CD4-positive, alpha-beta T cell (primary cell): ENCODE data around the gene TIMM50. TPM values are rescaled to one million over a fixed set of nuclear protein-coding genes. Genes with fewer than 3 reads are reported as not detected.

Experiments
- ATAC-seq: fragments of 200-7000 bp; cut with Tn5 transposase; one replicate; pipeline ENCODE4 v1.10.0; 2022; ENCODE audit warnings: mild to moderate bottlenecking; ENCODE audit not compliant: poor library complexity
- CTCF ChIA-PET: fragments of 350-600 bp; sonication (Branson Sonifier 250); formaldehyde crosslinking; loops from one replicate; lab custom pipeline; 2021; ENCODE audit warnings: antibody characterized with exemption, inconsistent platforms; lab: Charles Lee
- POLR2A ChIA-PET: fragments of 350-600 bp; sonication (Branson Sonifier 250); formaldehyde crosslinking; loops from one replicate; lab custom pipeline; 2021; ENCODE audit warnings: antibody characterized with exemption, inconsistent platforms; lab: Charles Lee
- DNase-seq, 14 experiments: peaks; one replicate each; pipeline ENCODE4 v3.0.0-alpha.2; 2013 to 2020; ENCODE audit warnings: mixed read lengths in 2 of 14
- H3K27ac ChIP-seq, 2 donors: one replicate each; pipeline versions ENCODE4 v1.5.1 to v1.7.0; 2013; ENCODE audit warnings: low read length in 2 of 2, low read depth in 1 of 2, mild to moderate bottlenecking in 1 of 2
- H3K27me3 ChIP-seq, 2 experiments: 1 replicate in 1 of 2; 2 replicates in 1 of 2; pipeline versions ENCODE4 v1.6.1 to v1.7.0; 2013; ENCODE audit warnings: low read length in 2 of 2, control low read depth in 1 of 2, mild to moderate bottlenecking in 1 of 2, moderate library complexity in 1 of 2; ENCODE audit not compliant: insufficient read depth in 2 of 2, control insufficient read depth in 1 of 2
- H3K36me3 ChIP-seq: one replicate; pipeline ENCODE4 v1.6.1; 2013; ENCODE audit warnings: low read length, control low read depth; ENCODE audit not compliant: insufficient read depth
- H3K4me1 ChIP-seq: one replicate; pipeline ENCODE4 v1.6.1; 2013; ENCODE audit warnings: low read length, control low read depth; ENCODE audit not compliant: insufficient read depth
- H3K4me3 ChIP-seq: one replicate; pipeline ENCODE4 v1.5.1; 2013; ENCODE audit warnings: mild to moderate bottlenecking, low read length, moderate library complexity
- H3K9me3 ChIP-seq, 2 experiments: 1 replicate in 1 of 2; 2 replicates in 1 of 2; pipeline versions ENCODE4 v1.6.1 to v1.7.0; 2013; ENCODE audit warnings: low read length in 2 of 2, mild to moderate bottlenecking in 2 of 2, control low read depth in 1 of 2, moderate library complexity in 1 of 2; ENCODE audit not compliant: control insufficient read depth in 1 of 2, insufficient read depth in 1 of 2
- H3K27ac Mint-ChIP-seq: one replicate; pipeline ENCODE4 v1.8.0; 2020; ENCODE audit warnings: mixed read lengths
- H3K27me3 Mint-ChIP-seq: one replicate; pipeline ENCODE4 v1.8.0; 2021; ENCODE audit warnings: mixed read lengths
- H3K36me3 Mint-ChIP-seq: one replicate; pipeline ENCODE4 v1.8.0; 2021; ENCODE audit warnings: low read depth, mixed read lengths
- H3K4me1 Mint-ChIP-seq: one replicate; pipeline ENCODE4 v1.8.0; 2021; ENCODE audit warnings: low read depth, mixed read lengths
- H3K4me3 Mint-ChIP-seq: one replicate; pipeline ENCODE4 v1.8.0; 2020; ENCODE audit warnings: mild to moderate bottlenecking, mixed read lengths
- H3K9me3 Mint-ChIP-seq: one replicate; pipeline ENCODE4 v1.8.0; 2020; ENCODE audit warnings: mixed read lengths
- intact Hi-C, 2 experiments: fragments of 100-400 bp; cut with DNase I in 1 of 2; cut with micrococcal nuclease in 1 of 2; formaldehyde crosslinking; loops; one replicate each; pipeline versions ENCODE4 v1.15.1 to v1.9.0; 2023 to 2025; cut with DNase I, micrococcal nuclease
- total RNA-seq, 174 experiments: library from RNA in 2 of 174; stranded (reverse) in 2 of 174; gene quantifications; one replicate each; pipeline ENCODE4 v1.2.3 and lab custom pipeline; 2021 to 2026
- TF ChIP-seq, protein P1 (sequence below): fragments of 200-600 bp; IDR thresholded peaks from one replicate; pipeline ENCODE4 v1.8.0; 2022; ENCODE audit warnings: antibody characterized with exemption, mild to moderate bottlenecking

TIMM50 gene
- total RNA-seq, 2 experiments from 2014 or later: 38.3 to 43.4 TPM

DNA sequence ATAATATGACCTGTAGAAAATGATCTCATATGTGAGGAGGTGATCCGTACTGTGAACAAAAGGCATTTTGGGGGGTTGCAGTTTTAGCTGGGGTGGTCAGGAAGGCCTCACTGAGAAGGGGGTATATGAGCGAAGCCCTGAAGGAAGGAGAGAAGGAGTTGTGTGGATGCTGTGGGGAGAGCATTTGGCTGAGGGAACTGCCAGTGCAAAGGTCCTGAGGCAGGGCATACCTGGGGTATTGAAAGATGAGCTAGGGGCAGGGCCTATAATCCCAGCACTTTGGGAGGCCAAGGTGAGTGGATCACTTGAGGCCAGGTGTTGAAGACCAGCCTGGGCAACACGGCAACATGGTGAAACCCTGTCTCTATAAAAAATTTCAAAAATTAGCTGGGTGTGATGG lies 36.8 kb downstream of the TIMM50 start:
- TF ChIP-seq, protein P1, sequence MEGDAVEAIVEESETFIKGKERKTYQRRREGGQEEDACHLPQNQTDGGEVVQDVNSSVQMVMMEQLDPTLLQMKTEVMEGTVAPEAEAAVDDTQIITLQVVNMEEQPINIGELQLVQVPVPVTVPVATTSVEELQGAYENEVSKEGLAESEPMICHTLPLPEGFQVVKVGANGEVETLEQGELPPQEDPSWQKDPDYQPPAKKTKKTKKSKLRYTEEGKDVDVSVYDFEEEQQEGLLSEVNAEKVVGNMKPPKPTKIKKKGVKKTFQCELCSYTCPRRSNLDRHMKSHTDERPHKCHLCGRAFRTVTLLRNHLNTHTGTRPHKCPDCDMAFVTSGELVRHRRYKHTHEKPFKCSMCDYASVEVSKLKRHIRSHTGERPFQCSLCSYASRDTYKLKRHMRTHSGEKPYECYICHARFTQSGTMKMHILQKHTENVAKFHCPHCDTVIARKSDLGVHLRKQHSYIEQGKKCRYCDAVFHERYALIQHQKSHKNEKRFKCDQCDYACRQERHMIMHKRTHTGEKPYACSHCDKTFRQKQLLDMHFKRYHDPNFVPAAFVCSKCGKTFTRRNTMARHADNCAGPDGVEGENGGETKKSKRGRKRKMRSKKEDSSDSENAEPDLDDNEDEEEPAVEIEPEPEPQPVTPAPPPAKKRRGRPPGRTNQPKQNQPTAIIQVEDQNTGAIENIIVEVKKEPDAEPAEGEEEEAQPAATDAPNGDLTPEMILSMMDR: no peak
- Histone ChIP-seq H3K9me3 (peaks cover 0 to 20% of the 10 kb centered on the region in 2 experiments), H3K4me1 (peaks cover 19% of the 10 kb centered on the region), H3K36me3 (no peaks in the 10 kb centered on the region), H3K4me3 (no peak overlapping the region), H3K27me3 (peaks cover 37 to 39% of the 10 kb centered on the region in 2 experiments), H3K27ac (no peak overlapping the region)
- Mint-ChIP-seq H3K36me3 (no peaks in the 10 kb centered on the region), H3K27me3 (peaks cover 51% of the 10 kb centered on the region), H3K4me1 (peaks cover 19% of the 10 kb centered on the region), H3K4me3 (peak overlapping the region; percentile 54), H3K27ac (no peak overlapping the region), H3K9me3 (no peaks in the 10 kb centered on the region)
- no peak for DNase-seq
- no peak for ATAC-seq
- CTCF ChIA-PET: no interaction called here
- intact Hi-C loops: no loop called here
- POLR2A ChIA-PET: no interaction called here

DNA sequence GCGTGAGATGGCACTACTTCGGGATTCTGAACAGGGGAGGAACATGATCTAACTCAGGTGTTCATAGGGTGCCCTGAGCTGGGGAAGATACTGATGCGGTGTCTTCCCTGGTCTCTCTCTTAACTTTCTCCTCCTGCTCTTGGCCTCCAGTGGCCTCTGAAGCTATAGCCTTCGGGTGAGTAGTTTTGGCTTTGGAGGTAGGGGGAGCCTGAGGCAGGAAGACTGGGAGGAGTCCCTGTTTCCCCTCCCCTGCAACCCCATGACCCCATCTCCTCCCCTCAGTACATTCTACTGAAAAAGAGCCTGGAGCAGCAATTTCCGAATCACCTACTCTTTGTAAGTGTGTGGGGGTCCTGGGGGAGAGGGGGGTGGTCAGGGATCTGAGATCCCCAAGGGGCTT lies 37.8 kb downstream of the TIMM50 start:
- no peaks in the 10 kb centered on the region for H3K36me3 ChIP-seq
- peaks cover 29 to 32% of the 10 kb centered on the region in 2 experiments for H3K27me3 ChIP-seq
- Mint-ChIP-seq H3K9me3 (no peaks in the 10 kb centered on the region), H3K4me1 (peaks cover 19% of the 10 kb centered on the region), H3K27me3 (peaks cover 43% of the 10 kb centered on the region), H3K4me3 (no peak overlapping the region), H3K36me3 (no peaks in the 10 kb centered on the region), H3K27ac (no peak overlapping the region)
- no peak for ATAC-seq
- TF ChIP-seq, protein P1: no peak
- POLR2A ChIA-PET: no interaction called here
- peaks cover 19% of the 10 kb centered on the region for H3K4me1 ChIP-seq
- no peak overlapping the region for H3K4me3 ChIP-seq
- CTCF ChIA-PET: no interaction called here
- H3K27ac ChIP-seq: no peak overlapping the region
- H3K9me3 ChIP-seq: peaks cover 0 to 20% of the 10 kb centered on the region in 2 experiments
- intact Hi-C loops: no loop called here
- no peak for DNase-seq

DNA sequence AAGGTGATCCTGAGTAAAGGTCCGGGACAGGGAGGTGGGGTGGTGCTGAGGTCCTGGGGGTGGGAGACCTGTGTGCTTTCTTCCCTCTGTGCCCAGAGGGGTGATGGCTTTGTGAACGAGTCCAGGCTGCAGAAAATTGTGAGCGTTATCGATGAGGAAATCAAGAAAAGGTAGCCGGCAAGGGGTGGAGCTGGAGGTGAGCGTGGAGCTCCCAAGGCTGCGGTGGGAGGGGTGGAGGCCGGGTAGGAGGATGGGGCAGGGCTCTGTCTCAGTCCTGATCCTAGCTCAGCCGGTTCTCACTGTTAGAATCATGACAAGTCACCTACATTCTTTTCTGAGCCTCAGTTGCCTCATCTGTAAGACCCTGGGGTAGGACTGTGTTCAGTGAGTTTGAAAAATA lies 38.3 kb downstream of the TIMM50 start:
- no peak overlapping the region for H3K4me3 Mint-ChIP-seq
- H3K27ac Mint-ChIP-seq: no peak overlapping the region
- Histone ChIP-seq H3K9me3 (peaks cover 0 to 20% of the 10 kb centered on the region in 2 experiments), H3K4me1 (peaks cover 19% of the 10 kb centered on the region), H3K27me3 (peaks cover 24 to 29% of the 10 kb centered on the region in 2 experiments), H3K27ac (no peak overlapping the region), H3K36me3 (no peaks in the 10 kb centered on the region), H3K4me3 (no peak overlapping the region)
- intact Hi-C loops: no loop called here
- no peak for ATAC-seq
- peaks cover 38% of the 10 kb centered on the region for H3K27me3 Mint-ChIP-seq
- TF ChIP-seq, protein P1: no peak
- H3K9me3 Mint-ChIP-seq: no peaks in the 10 kb centered on the region
- no peak for DNase-seq
- CTCF ChIA-PET: no interaction called here
- no peaks in the 10 kb centered on the region for H3K36me3 Mint-ChIP-seq
- H3K4me1 Mint-ChIP-seq: peaks cover 19% of the 10 kb centered on the region
- POLR2A ChIA-PET: interaction anchor here (1.1 kb wide), 1 partner anchor 74 kb away, joined by 3 read pairs; the partner anchor contains the start of gene SUPT5H
